B cell (primary cell): ENCODE results near the gene SLC9A9.

Source experiments
- CTCF ChIP-seq: fragments of 200-600 bp; IDR thresholded peaks from one replicate; pipeline ENCODE4 v1.8.0; 2022; ENCODE audit warnings: antibody characterized with exemption, mild to moderate bottlenecking
- EZH2 ChIP-seq: IDR thresholded peaks from 2 replicates; pipeline ENCODE4 v1.6.1; 2012; ENCODE audit warnings: borderline replicate concordance, low read depth, mild to moderate bottlenecking, moderate library complexity, low read length; ENCODE audit not compliant: insufficient read depth, poor library complexity, severe bottlenecking

- no peak for TF ChIP-seq CTCF
- TF ChIP-seq EZH2, result no peak
These were observed 567.3 kb downstream of the SLC9A9 start for GRCh38 chr3:143280984-143281383.
